Stimulated activated CD8-positive, alpha-beta memory T cell treated with anti-CD3 and anti-CD28 coated beads, Interleukin-12 subunit alpha, Interleukin-12 subunit beta, amount 100 ng/mL, for 4 hours (primary cell): ENCODE data around the gene COL23A1.
A peak's percentile ranks its signal among the peaks of the same experiment; 100 is the strongest.

Experiments
- DNase-seq: peaks from one replicate; pipeline ENCODE4 v3.0.0-alpha.2; 2020; ENCODE audit warnings: low read depth

The COL23A1 gene

DNA sequence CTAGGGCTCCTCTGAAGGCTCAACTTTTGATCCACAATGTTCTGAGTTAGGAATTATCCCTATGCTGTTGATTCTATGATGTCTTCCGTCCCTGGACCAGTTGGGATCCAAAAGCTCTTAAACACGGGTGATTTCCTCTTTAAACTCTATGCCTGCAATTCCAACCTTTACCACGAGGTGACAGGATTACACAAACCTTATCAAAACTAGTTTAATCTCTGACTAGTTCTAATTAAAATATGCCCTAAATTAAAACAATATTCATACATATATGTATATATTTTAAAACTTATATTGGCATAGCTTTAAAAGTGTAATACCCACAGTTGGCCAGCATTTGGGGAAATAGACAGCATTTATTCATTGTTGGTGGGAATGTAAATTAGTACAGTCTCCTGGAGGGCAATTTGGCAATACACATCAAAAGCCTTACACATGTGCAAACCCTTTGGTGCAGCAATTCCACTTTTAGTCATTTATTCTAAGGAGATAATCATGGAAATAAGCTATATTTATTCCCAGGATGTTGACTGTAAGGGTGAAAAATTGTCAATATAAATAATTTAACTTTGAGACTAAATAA is 306.0 kb downstream of the COL23A1 start:
- no peak for DNase-seq

DNA sequence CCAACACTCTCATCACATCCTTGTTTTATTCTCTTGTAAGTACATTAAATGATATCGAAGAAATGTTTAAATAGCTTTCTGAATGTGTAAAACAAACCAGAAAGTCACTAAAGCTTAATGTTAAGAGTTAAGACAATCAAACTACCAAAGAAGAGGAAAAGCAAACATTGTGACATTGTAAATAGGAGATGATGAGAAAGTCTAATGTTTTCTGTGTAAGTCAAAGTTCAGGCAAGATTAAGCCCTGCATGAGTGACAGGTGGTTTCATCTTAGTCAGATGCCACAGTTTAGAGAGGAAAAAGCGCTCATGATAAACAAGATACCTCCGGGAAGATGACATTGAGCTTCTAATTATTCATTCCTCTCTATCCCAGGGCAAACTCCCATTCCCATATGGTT is 306.7 kb downstream of the COL23A1 start:
- DNase-seq: no peak

DNA sequence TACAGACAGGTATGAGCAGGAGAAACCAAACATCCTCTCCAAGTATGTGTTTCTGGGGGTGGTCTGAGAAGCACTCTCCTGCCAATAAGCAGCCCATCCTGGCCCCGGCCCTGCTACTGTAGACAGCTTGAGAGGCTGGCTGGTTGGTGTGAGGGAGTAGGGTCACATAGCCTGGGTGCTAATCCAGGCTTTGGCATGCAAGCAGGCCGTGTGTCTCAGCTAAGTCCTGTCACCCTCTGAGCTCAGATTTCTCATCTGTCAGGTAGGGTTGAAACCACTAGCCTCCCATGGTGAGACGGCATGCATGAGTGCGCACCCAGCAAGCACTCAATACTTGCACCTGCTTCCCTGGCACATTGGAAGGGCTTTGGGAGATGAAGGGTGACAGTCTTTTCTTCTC is 307.8 kb downstream of the COL23A1 start:
- DNase-seq: no peak

DNA sequence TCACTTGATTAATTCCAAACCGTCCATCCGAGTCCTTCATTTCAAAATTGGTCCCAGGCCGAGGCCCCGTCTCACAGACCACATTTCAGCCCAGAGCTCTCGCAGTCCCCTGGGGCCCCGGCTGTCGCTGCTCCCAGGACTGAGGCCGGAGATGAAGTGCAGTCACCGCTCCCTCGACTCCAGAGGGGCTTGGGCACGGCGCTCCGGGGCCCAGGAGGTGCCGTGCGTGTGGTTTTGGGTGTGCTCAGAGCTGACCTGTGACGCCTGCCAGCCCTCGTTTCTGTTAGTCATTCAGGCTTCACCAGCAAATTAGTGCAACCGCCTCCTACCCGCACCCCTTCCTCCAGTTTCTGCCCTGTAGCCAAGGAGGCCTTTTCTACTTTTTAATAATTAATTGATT is 308.9 kb downstream of the COL23A1 start:
- DNase-seq: no peak

DNA sequence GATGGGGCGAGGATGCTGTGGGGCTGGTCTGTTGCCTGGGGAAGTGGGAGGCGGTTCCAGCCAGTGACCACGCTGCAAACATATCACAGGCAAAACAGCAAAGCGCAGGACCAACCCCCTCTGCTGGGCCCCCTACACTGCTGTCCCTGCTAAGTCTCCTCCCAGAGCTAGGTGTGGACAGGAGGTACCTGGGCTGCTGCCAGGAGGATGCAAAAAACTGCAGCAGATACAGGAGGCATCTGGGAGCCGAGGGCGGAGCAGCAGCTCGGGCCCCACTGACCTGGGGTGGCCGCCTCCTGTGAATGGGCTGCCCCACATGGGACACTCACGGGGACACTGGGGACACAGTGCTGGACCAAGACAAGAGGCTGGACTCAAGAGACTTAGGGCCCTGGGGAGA is 309.6 kb downstream of the COL23A1 start:
- no peak for DNase-seq

DNA sequence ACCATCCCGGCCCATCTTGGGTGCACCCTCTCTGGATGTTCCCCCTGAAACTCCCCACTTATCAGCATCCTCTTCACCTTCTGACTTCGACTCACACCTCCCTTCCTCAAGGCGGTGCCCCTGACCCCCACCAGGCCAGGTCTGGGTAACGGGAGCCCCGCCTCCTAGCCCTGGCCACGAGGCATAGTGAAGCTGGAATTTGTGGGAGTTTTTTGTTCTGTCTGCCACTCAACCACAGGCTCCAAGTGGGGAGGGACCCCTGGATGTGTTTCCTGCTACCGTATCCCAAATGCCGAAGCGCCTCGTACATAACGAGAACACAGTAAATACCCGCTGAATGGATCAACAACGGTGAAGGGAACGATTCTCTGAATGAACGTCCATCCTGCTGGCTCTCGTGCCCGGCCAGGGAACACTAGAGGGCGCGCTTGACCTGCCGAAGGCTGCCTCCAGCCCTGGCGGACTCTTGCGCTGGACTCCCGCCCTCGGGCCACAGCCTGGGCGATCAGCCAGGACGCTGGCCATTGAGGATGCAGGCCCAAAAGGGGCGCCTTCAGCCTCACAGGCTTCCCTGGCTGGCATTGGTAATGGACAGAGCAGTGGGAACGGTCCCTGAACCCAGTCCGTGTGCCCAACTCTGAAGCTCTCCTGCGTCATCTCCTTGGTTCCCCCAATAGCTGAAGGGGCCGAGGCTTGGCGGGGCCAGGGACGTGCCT is 310.3 kb downstream of the COL23A1 start:
- peak; percentile 13 for DNase-seq

DNA sequence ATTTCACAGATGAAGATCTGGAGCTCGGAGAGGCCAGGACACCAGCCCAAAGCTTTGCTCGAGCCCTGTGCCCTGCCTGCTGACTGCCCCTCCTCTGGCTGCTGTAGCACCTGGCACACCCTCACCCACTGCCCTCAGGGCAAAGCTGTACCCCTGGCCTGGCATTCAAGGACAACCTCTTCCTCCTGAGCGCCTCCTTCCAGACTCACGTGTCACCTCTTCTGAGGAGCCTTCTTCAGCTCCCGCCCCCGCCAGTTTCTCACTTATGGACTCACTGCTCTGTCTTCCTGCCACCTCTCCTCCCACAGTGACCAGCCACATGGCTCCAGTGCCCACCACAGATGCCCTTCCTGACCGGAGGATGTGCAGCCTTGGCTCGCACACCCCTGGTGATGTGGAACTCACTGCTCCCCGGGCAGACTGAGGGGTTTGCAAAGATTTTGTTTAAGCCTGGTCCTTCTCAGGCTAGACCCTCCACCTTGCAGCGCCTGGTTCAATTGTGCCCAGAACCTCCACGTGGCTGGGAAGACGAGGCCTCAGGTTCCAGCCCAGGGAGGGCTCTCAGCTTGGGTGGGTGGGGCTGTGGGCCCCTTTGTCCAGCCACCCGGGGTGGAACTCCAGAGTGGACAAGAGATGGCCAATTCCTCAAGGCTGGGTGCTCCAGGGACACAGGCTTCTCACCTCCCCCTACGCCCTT is 311.0 kb downstream of the COL23A1 start:
- no peak for DNase-seq

DNA sequence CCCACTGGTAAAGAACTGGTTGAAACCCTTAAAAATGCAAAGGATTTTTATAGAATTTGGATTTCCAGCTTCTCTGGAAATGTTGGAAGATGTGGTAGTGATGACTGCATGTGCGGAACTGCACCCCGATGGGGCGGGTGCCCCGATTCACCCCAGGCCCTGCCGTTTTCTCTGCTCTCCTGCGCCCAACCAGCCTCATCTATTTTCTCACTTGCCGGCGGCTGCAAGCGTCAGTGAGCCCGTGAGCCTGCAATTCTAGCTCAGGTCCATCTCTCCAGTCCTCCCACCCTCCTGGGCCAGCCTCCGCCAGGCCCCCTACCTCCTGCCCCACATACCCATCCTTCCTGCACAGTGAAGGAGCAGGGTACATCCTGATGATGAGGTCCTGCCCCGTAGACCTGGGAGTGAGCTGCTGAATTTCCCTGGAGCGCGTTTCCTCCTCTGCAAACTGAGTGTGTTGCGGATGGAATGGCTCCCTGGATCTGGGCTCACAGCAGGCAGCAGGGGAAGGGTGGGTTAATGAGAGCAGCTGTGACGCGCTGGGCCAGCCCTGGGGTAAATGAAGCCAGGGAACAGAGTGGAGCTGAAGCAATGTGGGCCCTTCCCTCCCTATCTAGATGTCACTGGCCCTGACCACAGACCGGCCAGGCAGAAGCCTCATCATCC is 311.7 kb downstream of the COL23A1 start:
- DNase-seq: no peak

DNA sequence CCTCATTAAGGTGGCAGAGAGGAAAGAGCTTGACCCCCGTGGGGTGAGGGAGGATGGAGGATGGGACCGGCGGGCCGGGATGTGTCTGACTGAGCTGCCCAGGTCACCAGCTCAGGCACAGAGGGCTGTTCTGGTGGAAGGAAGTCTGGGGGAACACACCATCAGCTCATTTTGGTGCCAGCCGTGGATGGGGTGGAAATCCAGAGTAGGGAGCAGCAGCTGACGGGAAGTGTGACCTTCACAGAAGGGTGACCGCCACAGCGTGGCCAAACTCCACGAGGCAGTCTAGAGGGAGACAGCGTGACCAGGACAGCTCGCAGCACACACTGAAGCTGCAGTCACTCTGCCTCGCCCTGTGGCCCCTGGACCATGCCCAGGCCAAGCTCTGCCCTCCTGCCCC is 312.3 kb downstream of the COL23A1 start:
- DNase-seq: no peak

DNA sequence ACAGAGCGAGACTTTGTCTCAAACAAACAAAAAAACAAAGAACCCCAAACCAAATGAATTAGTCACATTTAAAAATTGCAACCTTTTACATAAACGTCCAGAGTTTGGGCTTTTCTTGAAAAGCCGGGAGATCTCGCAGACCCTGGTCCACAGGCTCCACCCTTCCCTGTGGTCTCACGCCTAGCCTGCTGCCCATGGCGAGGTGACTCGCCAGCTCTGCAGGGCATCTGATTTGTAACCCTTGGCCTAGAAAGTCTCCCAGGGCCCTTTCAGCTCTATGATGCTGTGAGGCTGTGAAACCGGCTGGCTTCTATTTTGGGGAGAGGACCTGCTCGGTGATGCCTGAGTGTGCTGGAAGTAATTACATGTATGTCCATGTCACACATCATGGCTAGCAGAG is 312.8 kb downstream of the COL23A1 start:
- DNase-seq: no peak

DNA sequence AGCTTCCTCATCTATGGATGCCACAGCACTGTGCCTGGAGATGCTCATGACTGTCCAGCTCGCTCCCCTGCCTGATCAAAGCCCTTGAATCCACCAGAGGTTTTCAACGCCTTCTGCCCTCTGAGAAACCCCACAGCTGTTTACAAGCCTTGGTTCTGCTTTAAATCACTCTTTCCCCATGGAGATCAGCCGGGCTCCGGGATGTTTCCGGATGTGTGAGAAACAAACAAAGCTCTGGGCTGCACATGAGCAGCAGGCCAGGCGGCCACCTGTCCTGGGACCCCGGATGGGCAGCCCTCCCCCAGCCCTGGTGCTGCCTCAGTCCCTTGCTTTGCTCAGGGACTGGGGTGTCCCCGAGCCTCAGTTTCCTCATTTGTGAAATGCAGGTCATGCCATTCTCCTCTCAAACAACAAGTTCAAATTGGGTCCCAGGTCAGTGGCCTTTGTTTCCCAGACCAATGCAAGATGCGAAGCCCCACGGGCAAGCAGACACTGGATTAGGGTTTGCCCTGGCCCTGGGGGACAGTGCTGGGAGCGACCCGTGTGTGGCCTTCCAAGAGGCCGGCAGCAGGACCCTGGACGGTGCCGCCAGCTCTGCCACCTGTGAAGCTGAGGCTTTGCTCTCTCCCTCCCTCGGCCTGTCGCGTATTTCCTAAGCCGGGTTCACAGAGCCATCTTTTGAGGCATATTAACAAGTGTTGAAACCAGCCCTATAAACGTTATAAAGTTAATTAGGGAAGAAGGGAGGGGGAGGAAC is 315.2 kb downstream of the COL23A1 start:
- DNase-seq: no peak

DNA sequence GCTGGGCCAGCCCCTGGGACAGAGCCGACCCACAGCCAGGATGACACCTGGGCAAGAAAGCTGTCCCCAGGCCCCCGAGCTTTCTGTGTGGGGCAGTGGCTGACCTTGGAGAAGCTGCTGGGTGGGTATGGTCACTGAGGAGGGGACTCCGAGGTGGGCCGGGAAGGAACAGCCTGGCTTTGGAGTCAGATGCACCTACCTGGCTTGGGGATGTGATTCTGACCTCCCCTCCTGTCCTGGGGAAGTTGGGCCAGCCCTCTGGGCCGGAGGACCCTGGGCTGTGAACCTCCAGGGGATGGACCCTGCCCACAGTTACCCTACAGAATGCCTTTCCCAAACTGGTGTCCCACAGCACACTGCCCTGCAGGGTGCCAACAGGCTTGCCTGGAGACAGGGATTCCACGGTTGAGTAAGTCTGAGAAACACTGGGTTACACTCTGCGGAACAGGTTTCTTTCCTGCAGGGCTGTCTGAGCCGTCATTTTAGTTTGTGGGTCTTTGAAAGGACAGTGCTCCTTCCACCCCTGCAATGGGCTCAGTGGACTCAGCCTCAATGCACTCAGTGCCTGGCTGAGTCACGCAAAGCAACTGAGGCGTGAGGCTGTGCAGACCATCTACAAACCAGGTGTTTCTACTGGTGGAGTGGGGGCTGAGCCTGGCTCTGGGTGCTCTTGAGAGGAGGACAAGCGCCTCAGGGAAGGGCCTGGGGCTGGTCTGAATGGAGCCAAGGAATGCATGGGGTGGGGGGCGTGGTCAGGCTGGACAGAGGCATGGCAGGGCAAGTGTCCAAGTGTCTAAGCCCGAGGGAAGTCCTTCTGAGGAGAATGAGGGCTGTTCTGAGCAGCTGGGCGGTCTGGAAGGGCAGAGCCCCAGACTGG is 316.3 kb downstream of the COL23A1 start:
- no peak for DNase-seq

DNA sequence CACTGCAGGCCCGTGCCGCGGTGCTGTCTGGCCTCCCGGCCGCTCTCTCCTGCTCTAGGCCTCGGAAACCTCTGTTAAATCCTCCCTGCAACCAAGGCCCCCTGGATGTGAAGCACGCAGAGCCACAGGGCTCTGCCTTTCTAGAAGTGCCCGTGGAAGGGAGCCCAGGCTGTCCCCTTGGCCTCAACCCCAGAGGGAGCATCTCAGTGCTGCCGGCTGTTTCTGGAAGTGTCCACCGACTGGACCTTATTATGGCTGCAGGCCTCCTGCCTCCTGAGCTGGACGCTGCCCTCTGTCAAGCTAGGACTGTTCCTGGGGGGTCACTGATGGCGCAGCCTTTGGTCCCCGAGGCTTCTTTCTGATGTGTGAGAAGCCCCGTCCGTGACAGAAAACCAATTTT is 317.2 kb downstream of the COL23A1 start:
- DNase-seq: no peak

DNA sequence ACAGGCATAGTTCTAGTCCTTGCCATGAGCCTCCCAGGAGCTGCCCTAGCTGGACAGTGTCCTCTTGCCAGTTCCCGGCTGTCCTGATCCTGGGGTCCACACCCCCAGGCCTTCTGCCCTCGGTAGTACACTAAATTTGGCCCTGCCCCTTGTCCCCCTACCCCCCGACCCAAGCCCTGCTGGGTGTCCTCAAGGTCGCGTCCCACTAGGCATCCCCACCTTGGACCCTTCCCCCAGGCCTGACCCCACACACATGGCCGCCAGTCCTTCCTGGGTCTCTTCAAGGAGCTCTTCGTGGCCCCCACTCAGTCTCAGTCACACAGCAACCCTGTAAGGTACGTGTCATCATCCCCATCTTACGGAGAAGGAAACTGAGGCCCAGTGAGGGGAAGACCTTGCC is 317.6 kb downstream of the COL23A1 start:
- no peak for DNase-seq

DNA sequence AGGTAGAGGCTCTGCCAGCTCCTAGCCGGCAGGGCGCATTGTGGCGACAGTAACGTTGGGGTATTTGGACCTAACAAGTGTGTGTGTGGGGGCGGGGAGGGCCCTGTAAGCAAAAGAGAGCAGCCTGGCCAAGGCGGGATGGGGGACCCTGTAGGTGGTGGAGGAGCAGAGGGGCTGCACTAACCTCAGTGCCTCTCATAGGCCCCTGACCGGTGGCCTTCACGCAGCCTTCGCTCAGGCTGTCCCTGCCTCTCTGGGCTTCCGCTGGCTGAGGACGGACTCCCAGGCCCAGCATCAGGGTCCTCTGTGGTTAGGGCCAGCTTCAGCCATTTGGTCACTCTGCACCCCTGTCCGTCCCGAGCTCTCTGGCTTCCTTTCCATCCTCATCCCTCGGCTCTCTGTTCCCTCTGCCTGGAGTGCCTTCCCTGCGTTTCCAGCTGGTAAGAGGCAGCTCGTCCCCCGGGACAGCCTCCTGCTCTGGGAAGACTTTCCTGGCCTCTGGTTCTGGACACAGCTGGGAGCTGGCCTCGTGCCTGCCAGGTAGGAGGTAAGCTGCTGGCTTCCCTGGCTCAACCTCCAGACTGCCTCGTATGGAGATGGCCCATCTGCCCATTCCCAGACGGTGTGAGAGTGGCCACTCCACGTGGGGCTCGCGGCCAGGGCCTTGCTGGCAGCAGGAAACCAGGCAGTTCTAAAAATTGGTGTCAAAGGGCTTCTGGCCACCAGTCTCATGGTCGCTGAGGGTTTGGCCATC is 318.3 kb downstream of the COL23A1 start:
- DNase-seq: no peak

DNA sequence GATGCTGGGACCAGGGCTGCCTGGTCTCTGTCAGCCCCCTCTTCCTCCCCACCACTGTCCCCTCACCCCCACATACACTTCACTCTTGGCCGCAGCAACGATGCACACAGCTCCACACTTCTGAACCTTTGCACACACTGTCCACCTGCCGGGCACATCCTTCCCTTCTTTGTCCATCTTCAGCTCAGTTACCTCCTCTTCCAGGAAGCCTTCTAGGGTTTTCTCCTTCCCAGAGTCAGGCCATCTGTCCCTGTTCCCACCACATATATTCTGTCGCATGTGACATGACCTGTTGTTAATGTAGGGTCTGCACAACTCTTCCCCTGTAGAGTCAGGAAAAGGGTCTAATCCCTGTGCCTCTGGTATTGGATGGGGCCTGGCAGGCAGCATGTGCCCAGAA is 319.0 kb downstream of the COL23A1 start:
- no peak for DNase-seq

DNA sequence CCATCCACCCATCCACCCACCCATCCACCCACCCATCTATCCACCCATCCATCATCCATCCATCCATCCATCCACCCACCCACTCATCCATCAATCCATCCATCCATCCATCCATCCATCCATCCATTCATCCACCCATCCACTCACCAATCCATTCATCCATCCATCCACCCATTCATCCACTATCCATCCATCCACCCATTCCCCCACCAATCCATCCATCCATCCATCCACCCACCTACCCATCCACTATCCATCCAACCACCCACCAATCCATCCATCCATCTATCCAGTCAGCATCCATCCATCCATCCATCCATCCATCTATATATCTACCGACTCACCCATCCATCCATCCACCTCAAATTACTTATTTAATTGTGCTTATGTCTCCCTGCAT is 320.7 kb downstream of the COL23A1 start:
- no peak for DNase-seq

DNA sequence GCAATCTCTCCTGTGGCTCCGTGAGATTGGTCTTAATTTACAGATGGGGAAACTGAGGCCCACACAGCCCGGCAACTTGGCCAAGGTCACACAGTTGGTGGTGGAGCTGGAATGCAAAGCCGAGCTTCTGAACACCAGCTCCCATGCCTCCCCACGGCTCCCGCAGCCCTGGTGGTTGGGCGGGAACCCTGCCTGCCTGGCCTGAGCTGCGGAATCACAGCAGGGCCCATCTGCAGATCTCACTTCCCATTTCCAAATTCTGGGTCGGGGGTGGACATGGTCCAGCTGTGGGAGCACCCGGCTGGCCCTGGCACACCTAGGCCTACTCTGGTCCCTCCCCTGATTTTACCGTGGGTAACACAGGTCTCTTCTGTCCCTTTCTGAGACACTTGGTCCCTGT is 322.3 kb downstream of the COL23A1 start:
- DNase-seq: no peak

DNA sequence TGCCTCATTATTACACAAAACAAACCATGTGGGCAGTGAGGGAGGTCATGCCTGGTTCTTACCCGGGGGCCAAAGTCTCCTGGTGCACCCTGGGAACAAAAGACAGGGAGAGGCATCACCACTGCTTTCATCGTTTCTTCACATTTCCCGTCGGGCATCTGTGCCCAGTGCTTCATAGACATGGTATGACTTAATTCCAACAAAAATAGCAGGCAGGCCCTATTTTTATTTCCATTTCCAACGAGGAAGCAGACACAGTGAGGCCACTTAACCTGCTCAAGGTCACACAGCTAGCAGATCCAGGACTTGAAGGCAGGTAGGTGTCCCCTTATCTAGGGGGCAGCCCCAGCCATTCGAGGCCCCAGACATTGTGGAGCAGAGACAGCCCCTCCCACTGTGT is 322.9 kb downstream of the COL23A1 start:
- no peak for DNase-seq

DNA sequence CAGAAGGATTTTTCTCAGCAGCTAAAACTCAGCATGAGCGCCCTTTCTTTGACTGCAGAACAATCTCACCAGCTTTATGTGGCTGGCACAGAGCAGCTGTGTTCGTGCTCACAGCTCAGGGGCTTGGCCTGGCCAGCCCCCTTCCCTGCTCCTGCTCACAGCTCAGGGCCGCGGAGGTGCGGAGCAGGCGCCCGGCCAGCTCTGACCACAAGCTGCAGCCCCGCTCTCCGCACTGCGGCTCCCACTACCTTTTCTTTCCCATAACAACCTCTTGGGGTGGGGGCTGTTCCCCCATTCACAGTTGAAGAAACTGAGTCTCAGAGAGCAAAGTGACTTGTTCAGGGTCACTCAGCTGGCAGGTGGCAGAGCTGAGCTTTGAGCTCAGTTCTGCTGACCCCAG is 323.6 kb downstream of the COL23A1 start:
- no peak for DNase-seq

DNA sequence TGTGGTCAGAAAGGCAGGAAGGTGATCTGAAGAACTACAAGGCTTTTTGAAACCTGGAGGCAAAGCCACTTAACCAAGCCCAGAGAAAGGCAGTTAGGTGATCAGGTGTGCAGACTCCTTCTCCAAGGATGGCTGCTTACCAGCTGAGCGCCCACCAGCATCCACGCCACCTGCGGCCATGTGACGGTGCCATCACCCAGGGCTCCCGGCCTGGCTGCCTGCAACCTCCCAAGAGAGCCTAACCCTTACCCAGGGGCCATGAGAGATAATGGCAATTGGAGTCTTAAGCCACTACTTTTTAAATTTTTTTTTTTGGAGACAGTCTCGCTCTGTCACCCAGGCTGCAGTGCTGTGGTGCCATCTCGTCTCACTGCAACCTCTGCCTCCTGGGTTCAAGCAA is 324.4 kb downstream of the COL23A1 start:
- DNase-seq: no peak
